Brain microvascular endothelial cell (primary cell): ENCODE measurements around the gene SLC25A41.

Experiments used
- DNase-seq: peaks from one replicate; pipeline ENCODE4 v3.0.0-alpha.2; 2020
- H3K27ac ChIP-seq: fragments of 250-450 bp; sonication (Bioruptor Pico); 2 replicates; pipeline ENCODE4 v1.5.1; 2020; ENCODE audit warnings: mild to moderate bottlenecking, moderate library complexity
- H3K27me3 ChIP-seq: fragments of 250-450 bp; sonication (Bioruptor Pico); replicated peaks from 2 replicates; pipeline ENCODE4 v1.5.1; 2020; ENCODE audit warnings: mild to moderate bottlenecking
- H3K36me3 ChIP-seq: fragments of 250-450 bp; sonication (Bioruptor Pico); replicated peaks from 2 replicates; pipeline ENCODE4 v1.5.1; 2020; ENCODE audit warnings: mild to moderate bottlenecking
- H3K4me3 ChIP-seq: 2 replicates; pipeline ENCODE4 v1.5.1; 2011; ENCODE audit warnings: low read depth, mild to moderate bottlenecking, control low read depth, low read length, moderate library complexity
- in situ Hi-C: cut with HindIII; loops from 2 replicates; pipeline ENCODE4 v1.10.0; 2017; ENCODE audit warnings: low sequenced_read_pairs, low pct_ligation_motif_present
- TF ChIP-seq, protein P1 (sequence below): IDR thresholded peaks from 2 replicates; pipeline ENCODE4 v1.5.1; 2011; ENCODE audit warnings: low read depth, mild to moderate bottlenecking, moderate library complexity, low read length, control low read depth, inconsistent platforms; ENCODE audit errors: missing control alignments

Gene SLC25A41

DNA sequence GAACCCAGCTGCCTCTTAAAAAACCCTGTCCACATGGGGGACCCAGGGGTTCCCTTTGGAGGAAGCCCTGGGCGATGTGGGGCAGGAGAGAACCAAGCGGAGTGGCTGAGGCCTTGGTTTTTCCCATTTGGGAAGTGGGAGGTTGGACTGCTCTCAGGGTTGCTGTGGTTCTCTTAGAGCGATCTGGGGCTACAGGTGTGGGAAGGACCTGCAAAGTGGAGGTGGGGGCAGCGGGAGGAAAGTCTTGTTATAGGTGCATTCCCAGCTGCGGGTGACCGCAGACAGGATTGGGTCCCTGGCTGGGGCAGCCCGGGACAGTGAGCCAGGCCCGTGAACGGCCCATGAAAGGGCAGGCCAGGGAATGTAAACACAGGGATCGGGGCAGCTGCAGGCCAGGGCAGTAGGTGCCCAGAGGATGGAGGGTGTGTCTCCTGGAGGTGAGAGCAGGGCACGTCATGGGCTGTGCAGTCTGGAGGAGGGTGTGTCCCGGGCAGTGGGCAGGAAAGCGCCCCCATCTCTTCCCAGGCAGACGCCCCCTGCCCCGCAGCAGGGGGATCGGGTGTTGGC lies 25.2 kb upstream of the SLC25A41 start:
- no peak for DNase-seq
- Histone ChIP-seq H3K4me3 (peak overlapping the region; percentile 66), H3K36me3 (peaks cover 8% of the 10 kb centered on the region), H3K27me3 (peaks cover 2% of the 10 kb centered on the region), H3K27ac (no peak overlapping the region)
- in situ Hi-C loops = no loop called here
- TF ChIP-seq, protein P1, sequence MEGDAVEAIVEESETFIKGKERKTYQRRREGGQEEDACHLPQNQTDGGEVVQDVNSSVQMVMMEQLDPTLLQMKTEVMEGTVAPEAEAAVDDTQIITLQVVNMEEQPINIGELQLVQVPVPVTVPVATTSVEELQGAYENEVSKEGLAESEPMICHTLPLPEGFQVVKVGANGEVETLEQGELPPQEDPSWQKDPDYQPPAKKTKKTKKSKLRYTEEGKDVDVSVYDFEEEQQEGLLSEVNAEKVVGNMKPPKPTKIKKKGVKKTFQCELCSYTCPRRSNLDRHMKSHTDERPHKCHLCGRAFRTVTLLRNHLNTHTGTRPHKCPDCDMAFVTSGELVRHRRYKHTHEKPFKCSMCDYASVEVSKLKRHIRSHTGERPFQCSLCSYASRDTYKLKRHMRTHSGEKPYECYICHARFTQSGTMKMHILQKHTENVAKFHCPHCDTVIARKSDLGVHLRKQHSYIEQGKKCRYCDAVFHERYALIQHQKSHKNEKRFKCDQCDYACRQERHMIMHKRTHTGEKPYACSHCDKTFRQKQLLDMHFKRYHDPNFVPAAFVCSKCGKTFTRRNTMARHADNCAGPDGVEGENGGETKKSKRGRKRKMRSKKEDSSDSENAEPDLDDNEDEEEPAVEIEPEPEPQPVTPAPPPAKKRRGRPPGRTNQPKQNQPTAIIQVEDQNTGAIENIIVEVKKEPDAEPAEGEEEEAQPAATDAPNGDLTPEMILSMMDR = no peak

DNA sequence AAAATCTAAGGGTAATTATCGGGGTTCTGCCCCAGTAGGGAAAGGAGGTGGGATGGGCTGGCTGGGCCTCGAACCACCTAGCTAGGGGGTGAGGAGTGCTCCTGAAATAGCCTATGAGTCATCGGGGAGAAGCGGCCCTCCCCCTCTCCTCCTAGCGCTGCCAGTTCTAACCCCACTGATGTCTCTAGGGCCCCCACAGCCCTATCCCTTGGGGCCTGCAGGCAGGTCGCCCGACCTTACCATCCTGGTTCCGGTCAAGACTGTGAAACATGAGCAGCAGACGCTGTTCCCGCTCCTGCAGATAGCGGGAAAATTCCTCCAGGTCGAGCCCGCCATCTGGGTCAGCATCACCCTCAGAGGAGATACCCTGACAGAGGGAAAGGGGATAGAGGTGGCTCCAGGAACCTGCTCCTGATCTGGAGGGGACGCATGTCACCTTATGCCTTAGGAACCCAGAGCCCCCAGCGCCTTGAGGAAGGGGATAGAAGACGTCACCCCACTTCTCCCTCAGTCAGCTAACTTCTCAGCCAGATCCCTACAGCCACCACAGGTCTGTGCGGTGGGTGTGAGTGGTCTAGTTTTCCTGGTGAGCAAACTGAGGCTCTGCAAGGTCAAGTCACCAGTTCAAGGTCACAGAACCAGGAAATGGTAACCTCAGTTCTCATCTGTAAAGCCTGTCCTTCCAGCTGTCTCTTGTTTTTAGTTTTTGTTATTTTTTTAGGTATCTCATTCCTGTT lies 24.6 kb upstream of the SLC25A41 start:
- no peak overlapping the region for H3K27ac ChIP-seq
- no peak for DNase-seq
- in situ Hi-C loops = no loop called here
- H3K4me3 ChIP-seq = no peak overlapping the region
- H3K36me3 ChIP-seq = peaks cover 9% of the 10 kb centered on the region
- TF ChIP-seq, protein P1 = no peak
- no peaks in the 10 kb centered on the region for H3K27me3 ChIP-seq

DNA sequence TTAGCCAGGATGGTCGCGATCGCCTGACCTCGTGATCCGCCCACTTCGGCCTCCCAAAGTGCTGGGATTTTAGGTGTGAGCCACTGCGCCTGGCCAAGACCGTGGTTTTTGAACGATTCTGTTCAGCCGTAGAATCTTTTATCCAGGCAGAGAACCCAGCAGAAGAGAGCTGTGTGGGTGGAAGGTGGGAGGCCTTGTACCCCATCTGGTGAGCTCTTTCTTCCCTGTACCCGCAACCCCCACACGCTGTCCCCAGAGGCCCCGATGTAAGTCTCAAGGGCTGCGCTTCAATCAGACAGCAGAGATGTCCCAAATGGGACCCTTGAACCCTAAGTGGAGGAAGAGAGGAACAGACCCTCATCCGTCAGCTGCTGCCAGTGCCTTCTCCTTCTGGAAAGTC lies 22.4 kb upstream of the SLC25A41 start:
- in situ Hi-C loops = no loop called here
- Histone ChIP-seq H3K36me3 (peaks cover 9% of the 10 kb centered on the region), H3K27me3 (no peaks in the 10 kb centered on the region), H3K4me3 (no peak overlapping the region), H3K27ac (no peak overlapping the region)
- TF ChIP-seq, protein P1 = no peak
- no peak for DNase-seq

DNA sequence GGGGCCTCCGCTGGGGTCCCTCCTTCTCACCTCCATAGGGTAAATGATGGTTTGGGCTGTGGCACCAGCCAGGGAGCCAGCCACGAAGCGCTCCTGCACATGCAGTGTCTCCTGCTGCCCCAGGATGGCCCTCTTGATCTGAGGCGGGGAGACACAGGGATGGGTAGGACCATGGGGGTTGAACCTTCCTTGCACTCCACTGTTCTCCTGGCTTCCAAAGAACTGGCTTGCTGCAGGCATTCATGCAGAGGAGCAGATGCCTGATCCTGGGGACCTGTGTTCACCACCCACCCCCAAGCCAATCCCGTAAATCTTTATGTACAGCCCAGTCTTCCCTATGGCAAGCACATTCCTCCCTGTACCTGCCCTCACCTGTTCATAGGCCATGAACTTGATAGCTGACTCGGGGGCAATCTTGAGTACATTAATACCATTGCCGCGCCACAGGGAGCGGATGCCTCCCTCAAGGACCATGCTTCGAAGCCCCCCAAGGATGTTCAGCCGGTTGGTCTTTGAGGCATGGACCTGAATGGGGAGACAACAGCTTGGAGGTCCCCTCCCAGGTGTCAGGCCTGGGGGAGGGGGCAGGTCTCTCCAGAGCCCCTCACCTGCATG lies 20.5 kb upstream of the SLC25A41 start:
- TF ChIP-seq, protein P1 = no peak
- DNase-seq = no peak

DNA sequence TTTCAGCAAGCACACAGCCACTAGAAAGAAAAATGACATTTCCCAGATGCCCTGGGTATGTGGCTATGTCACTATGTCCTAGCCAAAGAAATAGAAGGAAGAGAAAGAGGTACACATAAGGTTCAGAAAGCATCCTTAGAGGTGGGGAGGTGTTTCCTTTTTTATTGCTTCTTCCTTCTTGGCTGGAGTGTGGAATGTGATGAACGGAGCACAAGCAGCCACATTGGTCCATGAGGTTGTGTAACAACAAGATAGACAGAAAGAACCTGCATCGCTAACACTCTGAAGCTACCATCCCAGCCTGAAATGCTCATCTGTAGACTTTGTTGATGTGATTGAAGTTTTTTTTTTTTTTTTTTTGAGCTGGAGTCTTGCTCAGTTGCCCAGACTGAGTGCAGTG lies 19.3 kb upstream of the SLC25A41 start:
- Histone ChIP-seq H3K4me3 (no peak overlapping the region), H3K36me3 (peaks cover 9% of the 10 kb centered on the region), H3K27me3 (no peaks in the 10 kb centered on the region), H3K27ac (no peak overlapping the region)
- TF ChIP-seq, protein P1 = no peak
- DNase-seq = no peak
- in situ Hi-C loops = no loop called here

More for the DNA sequence above, 20.5 kb upstream of the SLC25A41 start:
- no peak overlapping the region for H3K4me3 ChIP-seq
- peaks cover 9% of the 10 kb centered on the region for H3K36me3 ChIP-seq
- no peak overlapping the region for H3K27ac ChIP-seq
- in situ Hi-C loops = no loop called here
- H3K27me3 ChIP-seq = no peaks in the 10 kb centered on the region

DNA sequence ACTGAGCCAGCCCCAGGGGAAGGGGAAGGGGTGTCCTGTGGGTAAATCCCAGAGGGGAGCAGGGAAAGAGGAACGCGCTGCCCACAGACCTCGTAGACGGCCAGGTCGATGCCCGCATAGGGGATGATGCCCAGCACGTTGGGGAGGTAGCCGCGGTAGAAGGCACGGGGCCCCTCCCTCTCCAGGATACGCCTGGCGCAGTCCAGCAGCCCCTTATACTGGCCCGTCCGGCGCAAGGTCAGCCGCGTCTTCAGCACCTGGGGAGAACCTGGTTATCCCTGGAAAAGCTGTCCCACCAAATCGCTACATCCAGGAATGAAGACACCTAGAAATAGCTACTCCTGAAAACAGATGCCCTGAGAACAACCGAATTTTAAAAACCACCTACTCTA lies 18.7 kb upstream of the SLC25A41 start:
- no peaks in the 10 kb centered on the region for H3K27me3 ChIP-seq
- peaks cover 9% of the 10 kb centered on the region for H3K36me3 ChIP-seq
- no peak overlapping the region for H3K27ac ChIP-seq
- TF ChIP-seq, protein P1 = no peak
- in situ Hi-C loops = no loop called here
- H3K4me3 ChIP-seq = no peak overlapping the region
- no peak for DNase-seq
